Uterus (tissue), 4 donors: ENCODE measurements around the gene PLEKHN1. TPM values are rescaled to one million over a fixed set of nuclear protein-coding genes. Genes with fewer than 3 reads are reported as not detected.

Experiments
- DNase-seq, 2 donors: peaks; one replicate each; pipeline ENCODE4 v3.0.0-alpha.2; 2019 to 2020
- H3K27ac ChIP-seq, 2 donors: fragments of 200-600 bp; sonication (generic); 1 replicate in 1 of 2; 2 replicates in 1 of 2; pipeline ENCODE4 v1.5.1; 2016 to 2018
- H3K27me3 ChIP-seq, 2 donors: fragments of 200-600 bp; sonication (generic); one replicate each; pipeline ENCODE4 v1.5.1; 2018 to 2019; ENCODE audit warnings: control low read depth in 1 of 2
- H3K36me3 ChIP-seq, 2 donors: fragments of 200-600 bp; sonication (generic); one replicate each; pipeline ENCODE4 v1.5.1; 2019; ENCODE audit warnings: control low read depth in 1 of 2
- H3K4me1 ChIP-seq, 2 donors: fragments of 200-600 bp; sonication (generic); one replicate each; pipeline ENCODE4 v1.5.1; 2018 to 2019; ENCODE audit warnings: control low read depth in 1 of 2
- H3K4me3 ChIP-seq, 2 donors: fragments of 200-600 bp; sonication (generic); 1 replicate in 1 of 2; 2 replicates in 1 of 2; pipeline ENCODE4 v1.5.1; 2018 to 2019; ENCODE audit warnings: mild to moderate bottlenecking in 1 of 2
- H3K9me3 ChIP-seq, 2 donors: fragments of 200-600 bp; sonication (generic); one replicate each; pipeline ENCODE4 v1.5.1; 2019; ENCODE audit warnings: control low read depth in 1 of 2
- CTCF ChIP-seq, 4 experiments: fragments of 200-600 bp in 2 of 4; fragments of 450-650 bp in 2 of 4; sonication (generic) in 2 of 4; IDR thresholded peaks; one replicate each; pipeline ENCODE4 v1.5.1; 2016 to 2019; ENCODE audit warnings: antibody characterized with exemption in 4 of 4, mild to moderate bottlenecking in 2 of 4, moderate library complexity in 1 of 4
- POLR2A ChIP-seq, 2 donors: fragments of 450-650 bp; IDR thresholded peaks; one replicate each; pipeline ENCODE4 v1.6.1; 2016; ENCODE audit warnings: antibody characterized with exemption in 2 of 2, mild to moderate bottlenecking in 1 of 2, moderate library complexity in 1 of 2
- intact Hi-C: fragments of 100-400 bp; cut with DNase I; formaldehyde crosslinking; loops from one replicate; pipeline ENCODE4 v1.15.1; 2023; ENCODE audit warnings: low total_unique reads
- total RNA-seq, 4 donors: library from RNA; depleted of rRNA in 3 of 4; stranded (reverse); fragments of >200 nt in 3 of 4; gene quantifications; one replicate each; pipeline versions ENCODE4 v1.1.0 to v1.2.4, GENCODE V29; 2014 to 2023
- donor health status: DM: yes; HTN: yes; CAD: no.

Gene PLEKHN1
- total RNA-seq, 4 donors from 2014 or later: 1.1 TPM; not detected in 3

DNA sequence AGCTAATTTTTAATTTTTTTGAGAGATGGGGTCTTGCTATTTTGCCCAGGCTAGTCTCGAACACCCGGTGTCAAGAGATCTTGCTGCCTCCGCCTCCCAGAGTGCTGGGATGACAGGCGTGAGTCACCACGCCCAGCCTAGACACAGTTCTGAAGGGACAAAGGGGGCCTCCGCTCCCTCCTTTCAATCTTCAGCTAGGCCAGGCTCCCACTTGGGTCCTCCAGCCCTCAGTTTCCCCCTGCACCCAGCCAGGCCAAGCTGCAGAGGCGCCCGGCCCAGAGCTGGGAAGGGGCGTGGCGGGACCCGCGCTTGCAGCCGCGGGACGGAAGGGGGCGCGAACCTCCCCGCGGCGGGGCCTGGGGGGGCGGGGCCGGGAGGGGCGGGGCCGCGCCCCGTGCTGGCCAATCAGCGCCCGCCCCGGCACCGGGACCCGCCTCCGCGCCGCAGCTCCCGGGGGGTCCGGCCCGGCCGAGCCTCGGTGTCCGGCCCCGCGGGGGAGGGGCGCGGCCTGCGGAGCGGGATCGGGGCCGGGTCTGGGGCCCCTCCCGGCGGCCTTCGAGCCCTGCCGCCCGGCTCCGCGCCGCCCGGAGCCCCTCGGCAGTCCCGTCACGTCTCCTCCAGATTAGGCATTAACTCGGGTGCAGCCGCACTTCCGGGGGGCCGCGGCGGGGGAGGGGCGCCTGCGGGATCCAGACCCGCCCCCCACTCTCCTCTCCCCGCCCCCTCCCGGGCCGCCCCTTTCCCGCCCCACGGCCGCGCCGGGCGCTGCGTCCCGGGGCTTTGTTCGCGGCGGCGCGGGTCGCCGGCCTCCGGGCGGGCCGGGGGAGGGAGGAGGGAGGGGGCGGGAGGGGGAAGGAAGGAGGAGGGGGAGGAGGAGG lies 53.1 kb downstream of the PLEKHN1 start:
- H3K9me3 ChIP-seq: no peaks in the 10 kb centered on the region
- H3K4me1 ChIP-seq: peaks cover 0 to 13% of the 10 kb centered on the region in 2 donors
- TF ChIP-seq POLR2A (IDR thresholded peaks at IDR 0.05): peak in 1 of 2 donors; percentile 5
- TF ChIP-seq CTCF (IDR thresholded peaks at IDR 0.05): peak; percentile 35 to 68 (median 49)
- intact Hi-C loops: no loop called here
- H3K36me3 ChIP-seq: no peaks in the 10 kb centered on the region
- peak overlapping the region; percentile 57 to 97 for H3K4me3 ChIP-seq
- H3K27ac ChIP-seq: peak overlapping the region; percentile 95 to 96
- no peaks in the 10 kb centered on the region for H3K27me3 ChIP-seq
- peak; percentile 76 to 83 for DNase-seq

- H3K4me3 ChIP-seq: peak within 1 kb of the TSS; percentile 57 to 97
- DNase-seq: peak in 1 of 2 donors; percentile 56
- H3K36me3 ChIP-seq: no peaks in the 10 kb centered on the region
- no peaks in the 10 kb centered on the region for H3K9me3 ChIP-seq
- TF ChIP-seq CTCF (IDR thresholded peaks at IDR 0.05): peak in 1 of 4 experiments; percentile 23
- TF ChIP-seq POLR2A (IDR thresholded peaks at IDR 0.05): peak in 1 of 2 donors; percentile 45
- intact Hi-C loops: no loop called here
- peaks cover 0 to 16% of the 10 kb centered on the region in 2 donors for H3K4me1 ChIP-seq
- H3K27me3 ChIP-seq: no peaks in the 10 kb centered on the region
- H3K27ac ChIP-seq: peak within 1 kb of the TSS; percentile 95 to 96
These were observed 53.7 kb downstream of the PLEKHN1 start, which contains the start of gene AGRN for GRCh38 chr1:1020000-1020404. Gene AGRN, plus strand, starts transcription at chr1:1020120. Its CDS starts 53 bp downstream, at chr1:1020173.

DNA sequence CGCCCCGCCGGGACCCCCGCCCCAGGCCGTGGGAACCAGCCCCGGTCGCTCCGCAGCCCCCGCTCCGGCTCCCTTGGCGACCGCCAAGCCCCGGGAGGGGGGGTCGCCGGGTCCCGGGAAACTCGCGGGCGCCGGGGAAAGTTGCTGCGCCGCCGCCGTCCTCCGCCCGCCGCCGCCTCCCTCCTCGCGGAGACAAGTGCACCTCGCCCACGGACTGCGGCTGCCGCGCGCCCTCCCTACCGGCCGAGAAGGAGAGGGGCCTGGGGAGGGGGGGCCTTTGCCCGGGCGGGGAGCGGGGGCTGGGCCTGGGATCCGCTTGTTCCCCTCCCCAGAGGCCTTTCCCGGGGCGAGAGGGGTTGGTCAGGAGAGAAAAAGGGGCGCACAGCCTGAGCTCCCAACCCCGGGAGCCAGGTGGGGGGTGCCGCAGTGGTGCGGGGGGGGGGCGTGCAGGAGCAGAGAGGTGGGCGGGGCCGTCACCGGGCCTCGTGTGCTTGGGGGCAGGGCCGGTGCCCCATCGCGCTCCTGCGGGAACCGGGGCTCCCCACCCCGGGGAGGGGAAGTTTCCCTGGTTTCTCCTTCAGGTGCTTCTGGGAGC lies 54.2 kb downstream of the PLEKHN1 start:
- TF ChIP-seq CTCF (IDR thresholded peaks at IDR 0.05): no peak
- Histone ChIP-seq H3K27me3 (no peaks in the 10 kb centered on the region), H3K36me3 (no peaks in the 10 kb centered on the region), H3K9me3 (no peaks in the 10 kb centered on the region), H3K4me3 (peak overlapping the region; percentile 57 to 97), H3K27ac (peak overlapping the region in 1 of 2 donors; percentile 96), H3K4me1 (peaks cover 0 to 19% of the 10 kb centered on the region in 2 donors)
- peak in 1 of 2 donors; percentile 43 for DNase-seq
- intact Hi-C loops: no loop called here

DNA sequence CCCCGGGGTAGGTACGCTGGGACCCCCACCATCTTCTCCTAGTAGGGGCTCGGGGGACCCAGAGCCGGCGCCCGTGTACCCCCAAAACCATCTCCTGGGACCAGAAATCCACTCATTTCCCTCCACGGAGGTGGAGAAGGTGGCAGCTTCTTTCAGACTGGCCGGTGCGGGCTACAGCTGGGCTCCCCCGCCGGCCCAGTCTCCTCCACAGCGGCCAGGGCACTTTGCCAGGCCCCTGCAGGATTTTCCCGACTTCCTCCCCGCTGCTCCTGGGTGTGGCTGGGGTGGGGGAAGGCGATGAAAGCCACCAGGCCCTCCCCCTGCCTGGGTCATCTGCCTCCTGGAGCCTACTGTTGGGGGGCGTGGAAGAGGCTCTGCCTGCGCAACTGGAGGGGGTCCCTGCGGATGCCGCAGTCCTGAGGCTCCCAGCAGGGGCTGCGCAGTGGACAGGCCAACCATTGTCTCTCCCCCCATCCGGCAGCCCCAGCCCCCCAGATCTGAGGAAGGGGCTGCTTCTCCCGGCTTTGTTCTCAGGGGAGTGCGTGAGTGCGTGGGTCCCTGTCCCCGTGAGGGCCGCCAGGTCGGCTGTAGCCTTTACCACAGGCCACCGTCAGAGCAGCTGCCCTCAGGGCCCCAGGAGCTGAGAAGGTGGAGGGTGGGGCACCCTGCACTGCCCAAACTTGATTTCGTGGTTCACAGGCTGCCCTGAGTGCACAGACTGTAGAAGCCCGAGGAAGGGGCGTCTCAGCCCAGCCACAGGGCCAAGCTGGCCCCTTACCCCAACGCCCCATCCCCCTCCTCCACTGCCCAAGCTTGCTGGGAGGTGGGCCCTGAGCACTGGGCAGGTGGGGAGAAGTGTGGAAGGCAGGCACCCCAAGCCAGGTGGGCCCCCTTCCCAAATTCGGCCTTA lies 55.0 kb downstream of the PLEKHN1 start:
- Histone ChIP-seq H3K4me3 (peak overlapping the region; percentile 57 to 97), H3K27me3 (no peaks in the 10 kb centered on the region), H3K9me3 (no peaks in the 10 kb centered on the region), H3K27ac (no peak overlapping the region), H3K4me1 (peaks cover 0 to 19% of the 10 kb centered on the region in 2 donors), H3K36me3 (no peaks in the 10 kb centered on the region)
- intact Hi-C loops: no loop called here
- peak in 1 of 2 donors; percentile 63 for DNase-seq
- TF ChIP-seq POLR2A (IDR thresholded peaks at IDR 0.05) (no peak), CTCF (IDR thresholded peaks at IDR 0.05) (no peak)
